Keratinocyte (primary cell): ENCODE data around the gene ZC3H12A.

ENCODE experiments used
- EZH2 ChIP-seq: IDR thresholded peaks from one replicate; pipeline ENCODE4 v1.6.1; 2012; ENCODE audit warnings: inconsistent platforms, mild to moderate bottlenecking, low read length, moderate library complexity
- TF ChIP-seq, protein P1 (sequence below), 3 experiments: IDR thresholded peaks in 1 of 3; conservative IDR thresholded peaks in 1 of 3; optimal IDR thresholded peaks in 1 of 3; 2 replicates in 2 of 3; 3 replicates in 1 of 3; pipeline versions ENCODE3 to v1.5.1; 2011; ENCODE audit warnings: low read length in 3 of 3, mild to moderate bottlenecking in 3 of 3, moderate library complexity in 2 of 3, control low read depth in 1 of 3, inconsistent platforms in 1 of 3; ENCODE audit not compliant: insufficient read depth in 2 of 3; ENCODE audit errors: extremely low read depth in 1 of 3

DNA sequence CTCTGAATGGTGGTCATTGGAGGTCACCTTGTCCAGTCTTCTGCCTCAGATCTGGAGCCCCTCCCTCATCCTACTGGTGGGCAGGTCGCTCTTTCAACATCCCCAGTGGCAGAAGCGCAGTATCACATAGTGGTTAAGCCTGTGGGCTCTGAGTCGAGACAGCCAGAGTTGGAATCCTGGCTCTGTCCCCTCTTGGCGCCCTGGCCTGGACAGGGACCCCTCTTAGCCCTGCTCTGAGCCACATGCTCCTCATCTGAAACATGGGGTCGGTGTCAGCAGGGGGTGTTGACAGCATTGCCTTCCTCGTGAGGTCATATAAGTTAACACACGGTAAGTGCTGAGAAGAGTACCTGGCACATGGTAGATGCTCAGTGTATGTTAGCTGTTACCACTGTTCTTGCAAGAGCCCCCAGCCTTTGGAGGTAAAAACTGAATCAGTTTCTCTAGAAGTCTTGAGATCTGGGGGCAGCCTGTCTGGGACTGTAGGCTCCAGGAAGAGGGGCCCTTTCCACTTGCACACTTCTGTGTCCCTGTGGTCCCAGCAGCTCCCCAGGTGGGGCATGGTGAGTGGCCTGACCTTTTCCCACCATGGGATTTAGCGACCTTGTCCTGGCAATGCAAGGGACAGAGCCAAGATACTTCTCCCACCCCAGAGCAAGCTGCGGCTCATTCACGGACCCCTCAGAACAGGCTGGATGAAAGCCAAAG is 6.4 kb downstream of the ZC3H12A start:
- TF ChIP-seq, protein P1, sequence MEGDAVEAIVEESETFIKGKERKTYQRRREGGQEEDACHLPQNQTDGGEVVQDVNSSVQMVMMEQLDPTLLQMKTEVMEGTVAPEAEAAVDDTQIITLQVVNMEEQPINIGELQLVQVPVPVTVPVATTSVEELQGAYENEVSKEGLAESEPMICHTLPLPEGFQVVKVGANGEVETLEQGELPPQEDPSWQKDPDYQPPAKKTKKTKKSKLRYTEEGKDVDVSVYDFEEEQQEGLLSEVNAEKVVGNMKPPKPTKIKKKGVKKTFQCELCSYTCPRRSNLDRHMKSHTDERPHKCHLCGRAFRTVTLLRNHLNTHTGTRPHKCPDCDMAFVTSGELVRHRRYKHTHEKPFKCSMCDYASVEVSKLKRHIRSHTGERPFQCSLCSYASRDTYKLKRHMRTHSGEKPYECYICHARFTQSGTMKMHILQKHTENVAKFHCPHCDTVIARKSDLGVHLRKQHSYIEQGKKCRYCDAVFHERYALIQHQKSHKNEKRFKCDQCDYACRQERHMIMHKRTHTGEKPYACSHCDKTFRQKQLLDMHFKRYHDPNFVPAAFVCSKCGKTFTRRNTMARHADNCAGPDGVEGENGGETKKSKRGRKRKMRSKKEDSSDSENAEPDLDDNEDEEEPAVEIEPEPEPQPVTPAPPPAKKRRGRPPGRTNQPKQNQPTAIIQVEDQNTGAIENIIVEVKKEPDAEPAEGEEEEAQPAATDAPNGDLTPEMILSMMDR (optimal IDR thresholded peaks at IDR 0.05 in 1 of 3, IDR thresholded peaks at IDR 0.05 in 1 of 3, conservative IDR thresholded peaks at IDR 0.05 in 1 of 3; ENCODE audit: extremely low read depth in 1 of 3, insufficient read depth in 2 of 3, low read length in 3 of 3): no peak
- no peak for TF ChIP-seq EZH2
